ENCODE measurements around the gene STXBP1. TPM values are rescaled to one million over a fixed set of nuclear protein-coding genes. Genes with fewer than 3 reads are reported as not detected.

STXBP1 gene
- total RNA-seq, 4 donors from 2014 or later, result 3.4 to 36.8 (median 9.2) TPM

- ATAC-seq (no peak), DNase-seq (no peak)
- in situ Hi-C loops (cut with MboI; ENCODE audit: low sequenced_read_pairs in 4 of 4) (loop anchor here in 2 of 4 donors (10.0 kb wide), 2 partner anchors 135 to 325 kb away; partner anchors contain the start of gene TOR2A (in 1 of the 2)), intact Hi-C loops (cut with DNase I; ENCODE audit: low total_unique reads) (no loop called here)
- H3K27me3 ChIP-seq, result no peaks in the 10 kb centered on the region
- no peaks in the 10 kb centered on the region for H3K4me1 ChIP-seq
- no peak overlapping the region for H3K4me3 ChIP-seq
- H3K36me3 ChIP-seq, result no peaks in the 10 kb centered on the region
- H3K9me3 ChIP-seq, result no peaks in the 10 kb centered on the region
- H3K27ac ChIP-seq, result no peak overlapping the region
- TF ChIP-seq POLR2A (IDR thresholded peaks at IDR 0.05) (no peak), CTCF (IDR thresholded peaks at IDR 0.05 in 4 of 5, conservative IDR thresholded peaks at IDR 0.05 in 1 of 5) (no peak)
Measured at GRCh38 chr9:127599550-127599891, 12.6 kb upstream of the STXBP1 start.

- TF ChIP-seq POLR2A (IDR thresholded peaks at IDR 0.05) (no peak), CTCF (IDR thresholded peaks at IDR 0.05 in 4 of 5, conservative IDR thresholded peaks at IDR 0.05 in 1 of 5) (no peak)
- DNase-seq, result no peak
- no peaks in the 10 kb centered on the region for H3K9me3 ChIP-seq
- in situ Hi-C loops (cut with MboI; ENCODE audit: low sequenced_read_pairs in 4 of 4) (no loop called here), intact Hi-C loops (cut with DNase I; ENCODE audit: low total_unique reads) (no loop called here)
- no peak overlapping the region for H3K27ac ChIP-seq
- no peaks in the 10 kb centered on the region for H3K36me3 ChIP-seq
- no peak for ATAC-seq
- H3K4me1 ChIP-seq, result peaks cover 18% of the 10 kb centered on the region in 2 donors
- H3K27me3 ChIP-seq, result no peaks in the 10 kb centered on the region
- H3K4me3 ChIP-seq, result no peak overlapping the region
Measured at GRCh38 chr9:127603226-127603625, 8.9 kb upstream of the STXBP1 start.

DNA sequence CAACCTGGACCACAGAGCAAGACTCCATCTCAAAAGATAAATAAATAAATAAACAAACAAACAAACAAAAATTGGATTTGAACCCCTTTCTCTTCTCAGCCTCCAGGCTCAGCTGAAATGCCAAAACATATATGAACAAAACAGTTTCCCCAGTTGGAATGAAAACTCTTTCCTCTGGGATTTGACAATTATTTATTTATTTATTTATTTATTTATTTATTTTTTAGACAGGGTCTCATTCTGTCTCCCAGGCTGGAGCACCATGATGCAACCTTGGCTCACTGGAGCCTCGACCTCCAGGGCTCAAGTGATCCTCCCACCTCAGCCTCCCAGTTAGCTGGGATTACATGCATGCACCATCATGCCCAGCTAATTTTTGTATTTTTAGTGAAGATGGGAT, 6.0 kb upstream of the STXBP1 start:
- Histone ChIP-seq H3K9me3 (no peaks in the 10 kb centered on the region), H3K36me3 (no peaks in the 10 kb centered on the region), H3K4me1 (peaks cover 23 to 24% of the 10 kb centered on the region in 2 donors), H3K27ac (peak overlapping the region in 1 of 4 donors; percentile 82), H3K27me3 (no peaks in the 10 kb centered on the region), H3K4me3 (no peak overlapping the region)
- no peak for ATAC-seq
- no peak for TF ChIP-seq POLR2A (IDR thresholded peaks at IDR 0.05)
- TF ChIP-seq CTCF (IDR thresholded peaks at IDR 0.05 in 4 of 5, conservative IDR thresholded peaks at IDR 0.05 in 1 of 5), result no peak
- intact Hi-C loops (cut with DNase I; ENCODE audit: low total_unique reads), result loop anchor here (2.0 to 5.0 kb wide), 2 partner anchors 15 to 271 kb away; partner anchors contain the start of gene AK1
- DNase-seq, result no peak
- in situ Hi-C loops (cut with MboI; ENCODE audit: low sequenced_read_pairs in 4 of 4), result no loop called here

GRCh38 chr9:127608104-127608966, 3.7 kb upstream of the STXBP1 start:
- Histone ChIP-seq H3K4me3 (peak overlapping the region; percentile 49 to 66 (median 54)), H3K9me3 (no peaks in the 10 kb centered on the region), H3K36me3 (no peaks in the 10 kb centered on the region), H3K4me1 (peaks cover 30 to 34% of the 10 kb centered on the region in 2 donors), H3K27ac (peak overlapping the region; percentile 80 to 85 (median 82)), H3K27me3 (no peaks in the 10 kb centered on the region)
- DNase-seq (peak; percentile 44 to 77), ATAC-seq (peak; percentile 20 to 44)
- in situ Hi-C loops (cut with MboI; ENCODE audit: low sequenced_read_pairs in 4 of 4) (no loop called here), intact Hi-C loops (cut with DNase I; ENCODE audit: low total_unique reads) (loop anchor here (5.0 kb wide), 1 partner anchor 269 kb away; the partner anchor contains the start of gene AK1)
- TF ChIP-seq CTCF (IDR thresholded peaks at IDR 0.05 in 4 of 5, conservative IDR thresholded peaks at IDR 0.05 in 1 of 5), result no peak
- TF ChIP-seq POLR2A (IDR thresholded peaks at IDR 0.05), result peak in 1 of 2 donors; percentile 24

Data from gastrocnemius medialis (tissue), 4 donors.